Astrocyte (in vitro differentiated cells and primary cell): ENCODE measurements around the gene PHC2.

Source experiments
- CTCF ChIP-seq: IDR thresholded peaks from 2 replicates; pipeline ENCODE4 v1.5.1; 2011; ENCODE audit warnings: low read depth, mild to moderate bottlenecking, inconsistent platforms, low read length, moderate library complexity; ENCODE audit not compliant: insufficient read depth
- EZH2 ChIP-seq: IDR thresholded peaks from 2 replicates; pipeline ENCODE4 v1.6.1; 2012; ENCODE audit warnings: mild to moderate bottlenecking, low read length, inconsistent platforms; ENCODE audit not compliant: insufficient read depth

- TF ChIP-seq CTCF (no peak), EZH2 (no peak)
Observed at GRCh38 chr1:33314416-33314815, 116.5 kb downstream of the PHC2 start.
